OCI-M2 (cell line): Measurements from ENCODE around the gene NPTX1.

Source experiments
- DNase-seq: peaks from one replicate; lab custom pipeline; 2025; ENCODE audit not compliant: unreplicated experiment; lab: John Stamatoyannopoulos, UW

Gene NPTX1

DNA sequence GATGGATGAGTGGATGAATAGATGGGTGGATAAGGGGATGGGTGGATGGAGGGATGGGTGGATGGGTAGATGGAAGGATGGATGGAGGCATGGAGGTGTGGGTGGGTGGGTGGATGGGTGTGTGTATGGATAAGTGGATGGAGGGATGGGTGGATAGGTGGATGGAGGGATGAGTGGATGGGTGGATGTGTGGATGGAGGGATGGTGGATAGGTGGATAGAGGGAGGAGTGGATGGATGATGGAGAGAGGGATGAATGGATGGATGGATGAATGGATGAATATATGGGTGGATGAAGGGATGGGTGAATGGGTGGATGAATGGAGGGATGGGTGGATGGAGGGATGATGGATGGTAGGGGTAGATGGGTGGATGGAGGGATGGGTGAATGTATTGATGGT lies 27.5 kb upstream of the NPTX1 start:
- DNase-seq, result no peak

DNA sequence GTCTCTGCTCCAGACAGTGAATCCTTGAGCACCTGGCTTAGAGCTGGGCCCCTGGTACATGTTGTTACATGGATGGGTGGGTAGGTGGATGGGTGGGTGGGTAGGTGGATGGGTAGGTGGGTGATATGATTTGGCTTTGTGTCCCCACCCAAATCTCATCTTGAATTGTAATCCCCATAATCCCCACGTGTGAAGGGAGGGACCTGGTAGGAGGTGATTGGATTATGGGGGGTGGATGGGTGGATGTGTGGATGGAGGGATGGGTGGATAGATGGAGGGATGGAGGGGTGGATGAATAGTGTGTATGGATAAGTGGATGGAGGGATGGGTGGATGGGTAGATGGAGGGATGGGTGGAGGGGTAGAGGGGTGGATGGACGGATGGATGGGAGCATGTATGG lies 26.6 kb upstream of the NPTX1 start:
- no peak for DNase-seq

DNA sequence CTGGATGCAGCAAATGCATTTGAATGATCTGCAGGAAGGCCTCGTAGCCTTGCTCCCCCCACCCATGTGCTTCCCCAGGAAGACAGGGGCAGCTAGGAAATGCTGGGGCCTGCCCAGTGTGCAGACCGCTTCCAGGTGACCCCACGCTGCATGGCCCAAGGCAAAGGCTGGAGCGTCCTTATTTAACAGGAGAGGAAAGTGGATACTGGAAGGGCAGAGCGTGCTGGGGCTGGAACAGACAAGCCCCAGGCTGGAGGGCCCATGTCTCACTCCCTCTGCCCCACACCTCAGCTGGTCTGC lies 26.1 kb upstream of the NPTX1 start:
- DNase-seq, result no peak

DNA sequence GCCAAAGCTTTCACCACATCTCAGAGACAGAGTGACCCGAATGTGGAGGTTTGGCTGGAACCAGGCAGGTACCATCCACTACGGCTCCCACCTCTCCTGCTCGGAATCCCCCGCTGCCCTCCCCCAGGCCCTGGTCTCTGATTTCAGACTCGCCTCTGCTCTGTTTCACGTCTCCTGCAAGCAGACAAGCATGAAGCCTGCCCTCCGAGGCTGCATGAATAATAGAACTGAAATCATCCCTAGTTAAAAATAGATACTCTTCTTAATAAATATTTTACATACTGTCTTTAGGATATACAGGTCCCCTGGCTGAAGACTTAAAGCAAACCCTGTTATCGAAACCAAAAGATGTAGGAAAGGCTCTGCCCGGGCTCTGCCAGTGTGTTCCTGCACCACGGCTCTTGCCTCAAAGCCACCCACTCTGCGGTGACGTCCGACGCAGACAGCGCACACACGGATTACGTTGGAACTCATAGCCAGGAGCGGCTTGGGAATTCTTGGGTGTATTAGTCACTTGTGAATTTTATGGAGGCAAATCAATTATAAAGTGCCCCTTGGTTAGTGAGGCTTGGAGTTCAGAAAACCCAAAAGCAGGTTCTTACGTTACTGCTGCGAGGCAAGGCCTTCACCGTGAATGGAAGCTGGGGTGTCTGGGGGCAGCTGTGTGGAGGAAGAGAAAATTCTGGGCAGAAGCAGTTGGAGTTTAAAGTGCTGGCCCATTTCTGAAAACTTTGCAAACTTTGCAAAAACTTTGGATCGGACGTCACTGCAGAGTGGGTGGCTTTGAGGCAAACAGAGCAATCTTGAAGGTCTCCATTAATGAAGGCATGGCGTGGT lies 25.6 kb upstream of the NPTX1 start:
- DNase-seq, result no peak

DNA sequence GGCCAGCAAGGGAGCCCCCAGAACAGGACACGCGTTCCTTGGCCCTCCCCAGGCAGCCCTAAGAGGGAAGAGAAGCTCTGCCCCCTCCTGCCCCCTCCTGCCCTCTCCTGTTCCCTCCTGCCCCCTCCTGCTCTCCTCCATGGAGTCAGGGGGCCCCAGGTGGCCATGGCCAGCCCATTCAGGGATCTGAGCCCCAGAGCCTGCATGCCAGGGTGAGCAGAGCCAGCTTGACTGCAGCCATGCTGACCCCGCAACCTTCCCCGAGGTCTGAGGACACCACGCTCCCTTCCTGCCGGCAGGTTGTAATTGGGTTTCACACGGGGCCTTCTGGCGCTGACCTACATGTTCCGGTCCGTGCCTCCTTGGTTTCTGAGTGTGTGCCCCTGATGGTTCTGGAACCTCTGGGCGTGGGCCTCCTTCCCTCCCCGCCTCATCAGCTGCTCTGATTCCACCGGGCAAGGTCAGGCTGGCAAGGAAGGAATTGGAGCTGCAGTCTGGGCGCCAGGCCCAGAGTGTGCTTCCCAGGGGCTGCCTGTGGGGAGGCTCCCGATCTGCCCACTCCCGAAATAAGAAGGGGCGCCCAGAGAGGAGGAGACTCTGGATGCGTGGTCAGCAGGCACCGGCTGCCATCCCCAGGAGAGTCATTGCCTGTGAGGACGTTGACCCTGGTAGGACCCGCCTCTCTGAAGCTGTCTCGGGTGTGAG lies 23.7 kb upstream of the NPTX1 start:
- DNase-seq, result no peak

DNA sequence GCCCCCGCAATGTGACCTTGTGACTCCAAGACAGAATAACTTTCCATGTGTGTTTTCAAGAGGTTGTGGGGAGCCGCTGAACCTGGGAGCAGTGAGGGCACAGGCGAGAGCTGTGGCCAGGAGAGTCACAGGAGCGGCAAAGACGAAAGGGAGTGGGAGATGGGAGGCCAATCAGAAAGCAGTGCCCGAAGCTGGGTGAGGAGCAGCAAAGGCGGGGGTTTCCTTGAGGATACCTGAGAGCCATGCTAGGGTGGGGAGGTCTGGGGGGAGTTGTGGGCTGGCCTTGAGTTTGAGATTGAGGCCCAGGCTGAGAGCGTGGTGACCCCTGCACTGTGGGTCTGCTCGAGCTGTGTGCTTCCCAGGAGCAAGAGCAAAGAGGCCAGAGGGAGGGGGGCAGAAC lies 23.2 kb upstream of the NPTX1 start:
- DNase-seq, result no peak

DNA sequence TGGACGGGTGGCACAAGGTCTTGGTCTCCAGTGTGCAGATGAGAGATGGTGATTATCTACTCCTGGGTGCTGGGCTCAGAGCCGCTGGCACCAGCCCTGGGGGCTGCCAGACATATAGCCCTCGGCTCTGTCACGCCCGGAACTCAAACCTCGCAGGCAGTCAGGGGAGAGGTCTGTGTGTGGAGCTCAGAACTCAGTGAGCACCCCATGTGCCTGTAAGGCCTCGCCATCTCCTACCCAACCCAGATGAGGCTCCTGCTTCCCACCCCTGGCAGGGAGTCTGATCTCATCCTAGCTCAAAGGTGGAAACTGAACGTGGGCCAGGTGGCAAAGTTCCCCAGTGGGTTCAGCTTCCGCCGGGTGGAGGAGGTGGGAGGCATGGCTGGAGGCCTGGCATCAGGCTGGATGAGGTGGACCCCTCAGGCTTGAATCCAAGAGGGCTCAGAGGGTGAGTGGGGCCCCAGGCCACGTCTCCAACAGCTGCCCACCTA lies 22.6 kb upstream of the NPTX1 start:
- DNase-seq, result no peak

DNA sequence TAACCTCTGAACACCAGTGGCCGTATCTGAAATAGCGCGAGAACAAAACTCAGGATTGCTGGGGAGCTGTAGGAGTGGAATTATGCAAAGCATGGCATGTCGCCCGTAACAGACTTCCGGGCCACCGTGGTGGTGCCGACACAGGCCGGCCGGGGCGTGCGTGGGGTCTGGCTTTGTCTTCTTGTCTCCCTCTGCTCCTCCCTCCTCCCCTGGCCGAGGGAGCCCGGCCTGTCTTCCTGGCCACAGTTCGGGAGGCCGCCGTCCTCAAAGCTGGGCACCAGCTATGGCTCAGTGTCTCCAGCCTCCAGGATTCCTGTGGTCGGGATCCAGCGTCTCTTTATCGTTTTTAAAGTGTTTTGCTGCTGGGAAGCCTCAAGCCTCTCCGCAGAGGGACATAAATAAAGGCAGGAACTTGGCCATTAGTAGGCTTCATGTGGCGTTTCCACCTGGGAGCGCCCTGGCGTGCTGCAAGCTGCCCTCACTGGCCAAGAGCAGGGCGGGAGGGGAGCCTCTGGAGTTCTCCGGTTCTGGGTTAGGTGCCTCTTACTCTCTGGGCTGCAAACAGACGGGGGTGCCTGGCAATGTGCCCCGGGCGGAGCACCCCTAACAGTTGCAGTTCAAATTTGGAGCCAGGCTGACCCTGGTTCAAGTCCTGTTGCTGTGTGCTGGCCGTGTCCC lies 22.0 kb upstream of the NPTX1 start:
- no peak for DNase-seq

DNA sequence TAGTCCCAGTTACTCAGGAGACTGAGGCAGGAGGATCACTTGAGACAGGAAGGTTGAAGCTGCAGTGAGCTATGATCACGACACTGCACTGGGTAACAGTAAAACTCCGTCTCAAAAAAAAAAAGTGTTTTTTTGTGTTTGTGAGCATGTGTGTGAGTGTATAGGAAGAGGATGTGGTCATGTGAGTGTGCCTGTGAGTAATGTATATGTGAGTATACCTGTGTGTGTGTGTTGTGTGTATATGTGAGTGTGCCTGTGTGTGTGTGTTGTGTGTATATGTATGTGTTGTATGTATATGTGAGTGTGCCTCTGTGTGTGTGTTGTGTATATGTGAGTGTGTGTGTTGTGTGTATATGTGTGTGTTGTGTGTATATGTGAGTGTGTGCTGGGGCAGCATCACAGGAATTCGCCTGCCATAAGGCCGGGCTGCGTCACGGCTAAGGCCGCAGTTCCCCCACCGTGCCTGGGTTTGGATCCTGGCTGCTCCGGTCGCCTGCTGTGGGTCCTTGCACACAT lies 21.4 kb upstream of the NPTX1 start:
- DNase-seq, result no peak

DNA sequence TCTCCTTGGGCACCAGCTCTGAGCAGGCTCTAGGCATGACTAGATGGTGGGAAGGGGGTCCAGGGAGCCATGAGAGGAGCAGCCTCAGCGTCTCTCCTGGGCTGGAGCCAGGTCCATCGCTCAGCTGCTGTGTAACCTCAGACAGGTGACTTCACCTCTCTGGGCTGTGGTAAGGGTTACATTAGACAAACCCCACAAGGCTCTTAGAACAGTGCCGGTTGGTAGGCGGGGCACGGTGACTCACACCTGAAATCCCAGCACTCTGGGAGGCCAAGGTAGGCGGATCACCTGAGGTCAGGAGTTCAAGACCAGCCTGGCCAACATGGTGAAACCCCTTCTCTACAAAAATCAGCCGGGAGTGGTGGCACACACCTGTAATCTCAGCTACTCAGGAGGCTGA lies 18.1 kb upstream of the NPTX1 start:
- no peak for DNase-seq

DNA sequence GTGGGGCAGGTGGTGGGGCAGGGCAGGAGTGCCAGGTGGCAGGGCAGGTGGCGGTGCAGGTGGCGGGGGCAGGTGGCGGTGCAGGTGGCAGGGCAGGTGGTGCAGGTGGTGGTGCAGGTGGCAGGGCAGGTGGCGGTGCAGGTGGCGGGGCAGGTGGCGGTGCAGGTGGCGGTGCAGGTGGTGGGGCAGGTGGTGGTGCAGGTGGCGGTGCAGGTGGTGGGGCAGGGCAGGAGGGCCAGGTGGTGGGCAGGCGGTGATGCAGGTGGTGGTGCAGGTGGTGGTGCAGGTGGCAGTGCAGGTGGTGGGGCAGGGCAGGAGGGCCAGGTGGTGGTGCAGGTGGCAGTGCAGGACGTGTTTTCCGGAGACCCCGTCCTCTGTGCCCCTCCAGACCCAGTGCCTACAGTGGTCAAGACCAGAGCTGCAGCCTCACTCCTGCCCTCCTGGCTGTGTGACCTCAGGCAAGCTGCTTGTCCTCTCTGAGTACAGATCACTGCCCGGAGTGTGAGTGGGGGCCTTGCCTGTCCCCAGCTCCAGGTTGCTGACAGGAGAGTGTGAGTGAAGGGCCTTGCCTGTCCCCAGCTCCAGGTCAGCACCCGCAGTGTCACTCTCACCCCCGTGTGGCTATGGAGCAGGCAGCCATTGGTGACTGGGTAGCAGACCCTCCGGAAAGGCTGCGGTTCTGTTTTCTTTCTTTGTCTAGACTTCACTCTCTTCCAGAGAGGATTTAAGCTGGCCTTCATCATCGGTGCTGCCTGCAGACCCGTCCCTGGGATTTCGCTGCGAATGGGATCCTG lies 16.1 kb upstream of the NPTX1 start:
- no peak for DNase-seq

DNA sequence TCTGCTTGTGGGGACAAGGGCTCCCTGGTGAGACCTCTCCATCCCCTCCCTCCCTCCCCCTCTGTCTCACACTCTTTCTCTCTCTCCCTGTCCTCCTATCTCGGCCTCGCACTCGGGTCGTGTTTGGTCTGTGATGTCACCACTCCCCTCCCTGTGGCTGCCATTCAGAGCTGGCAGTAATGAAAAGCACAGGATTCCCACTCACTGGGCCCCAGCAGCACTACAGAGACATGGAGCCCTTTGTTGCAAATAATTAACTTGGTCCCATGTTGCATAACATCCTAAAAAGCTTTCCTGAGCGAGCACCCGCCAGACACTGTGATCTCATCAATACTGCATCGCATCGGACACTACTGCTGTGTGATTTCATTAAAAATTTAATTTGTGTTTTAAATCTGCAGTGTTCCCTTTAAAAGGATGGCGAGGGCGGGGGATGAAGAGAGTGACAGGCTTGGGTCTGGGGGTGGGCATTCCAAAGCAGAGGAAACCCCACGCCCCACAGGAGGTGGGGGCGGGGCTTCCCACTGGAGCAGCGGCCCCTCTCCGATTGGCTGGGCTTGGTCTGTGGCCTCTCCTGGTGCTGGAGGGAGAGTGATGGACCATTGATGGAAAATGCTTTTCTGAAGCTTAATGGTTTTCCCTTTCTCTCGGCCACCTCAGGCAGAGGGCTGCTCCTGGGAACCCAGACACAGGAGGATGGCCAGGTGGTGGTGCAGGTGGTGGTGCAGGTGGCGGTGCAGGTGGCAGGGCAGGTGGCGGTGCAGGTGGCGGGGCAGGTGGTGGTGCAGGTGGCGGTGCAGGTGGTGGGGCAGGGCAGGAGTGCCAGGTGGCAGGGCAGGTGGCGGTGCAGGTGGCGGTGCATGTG lies 15.3 kb upstream of the NPTX1 start:
- DNase-seq, result no peak

DNA sequence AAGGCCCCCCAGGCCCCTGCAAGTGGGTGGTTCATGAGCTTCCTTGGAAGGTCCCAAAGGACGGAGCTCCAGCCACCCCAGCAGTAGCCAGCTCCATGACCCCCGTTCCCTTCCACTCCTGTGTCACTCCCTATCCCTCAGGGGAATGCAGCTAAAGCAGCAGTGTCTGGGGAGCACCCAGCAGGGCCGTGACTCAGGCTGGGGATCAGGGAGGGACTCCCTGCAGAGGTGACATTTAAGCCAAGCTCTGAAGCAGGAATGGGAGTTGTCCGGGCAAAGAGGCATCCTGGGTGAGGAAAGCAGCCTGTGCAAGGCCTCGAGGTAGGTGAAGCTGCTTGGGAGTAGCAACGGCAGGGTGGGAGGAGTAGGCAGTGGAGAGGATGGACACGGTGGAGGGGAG lies 11.1 kb upstream of the NPTX1 start:
- DNase-seq, result no peak

DNA sequence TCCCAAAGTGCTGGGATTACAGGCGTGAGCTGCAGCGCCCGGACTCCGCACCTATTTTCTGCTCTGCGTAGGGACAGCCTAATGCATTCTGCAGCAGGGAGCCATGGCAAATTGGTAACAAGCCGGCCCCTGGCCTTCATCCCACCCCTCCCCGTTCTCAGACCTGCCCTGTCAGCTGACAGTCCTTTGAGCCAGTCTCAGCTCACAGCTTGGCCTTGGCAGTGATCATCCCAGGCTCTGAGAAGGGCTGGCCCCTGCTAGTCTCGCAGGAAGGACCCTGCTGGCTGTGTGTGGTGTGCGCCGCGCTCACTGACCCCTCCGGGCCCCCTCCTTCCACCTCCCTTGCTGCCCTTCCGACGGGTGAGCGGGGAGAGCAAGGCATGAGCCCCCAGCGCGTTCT lies 10.3 kb upstream of the NPTX1 start:
- DNase-seq, result no peak

DNA sequence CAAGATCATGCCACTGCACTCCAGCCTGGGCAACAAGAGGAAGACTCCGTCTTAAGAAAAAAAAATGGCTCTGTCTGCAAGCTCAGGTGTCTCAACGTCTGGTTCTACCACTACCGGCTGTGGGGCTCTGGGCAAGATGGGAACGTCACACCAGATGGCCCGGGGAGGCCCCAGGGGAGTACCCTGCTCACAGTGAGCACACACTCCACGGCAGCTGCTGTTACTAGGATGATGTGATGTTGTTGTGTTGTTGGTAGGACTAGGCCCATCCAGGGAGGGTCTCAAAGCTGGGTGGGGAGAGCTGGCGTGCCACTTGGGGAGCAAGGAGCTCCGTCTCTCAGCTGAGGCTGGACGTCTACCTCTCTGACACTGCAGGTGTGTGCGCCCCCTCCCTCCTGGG lies 9.4 kb upstream of the NPTX1 start:
- DNase-seq, result no peak

DNA sequence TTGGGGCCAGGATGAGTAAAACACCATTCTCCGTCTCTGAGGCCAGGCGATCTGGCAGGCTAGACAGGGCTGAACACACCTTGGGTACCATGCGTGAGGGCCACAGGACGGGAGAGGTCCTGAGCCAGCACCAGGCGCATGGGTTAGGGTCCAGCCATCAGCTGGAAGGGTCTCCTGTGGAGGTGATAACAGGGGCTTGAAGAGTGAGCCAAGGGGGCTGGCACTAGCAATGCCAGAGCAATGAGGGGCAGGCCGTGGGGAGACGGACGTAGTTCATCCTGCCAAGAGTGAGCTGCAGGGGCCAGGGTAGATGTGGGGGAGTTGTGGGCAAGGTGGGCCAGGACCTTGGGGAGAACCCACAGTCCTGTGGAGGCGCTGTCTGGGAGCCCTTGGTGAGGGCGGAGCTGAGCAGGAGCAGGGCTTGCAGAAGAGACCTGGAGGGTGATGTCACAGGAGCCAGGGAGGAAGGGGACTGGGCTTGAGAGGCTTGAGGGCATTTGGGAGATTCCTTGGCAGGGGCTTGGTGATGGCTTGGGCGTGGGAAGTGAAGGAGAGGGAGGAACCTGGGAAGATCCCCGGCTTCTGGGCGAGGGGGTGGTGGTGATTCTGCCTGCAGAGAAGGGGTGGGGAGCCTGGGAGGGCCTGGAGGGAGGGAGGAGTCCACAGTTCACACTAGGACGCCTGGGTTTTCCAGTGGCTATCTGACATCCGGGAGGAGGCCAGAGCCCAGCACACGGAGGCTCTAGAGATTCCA lies 6.3 kb upstream of the NPTX1 start:
- DNase-seq, result no peak

DNA sequence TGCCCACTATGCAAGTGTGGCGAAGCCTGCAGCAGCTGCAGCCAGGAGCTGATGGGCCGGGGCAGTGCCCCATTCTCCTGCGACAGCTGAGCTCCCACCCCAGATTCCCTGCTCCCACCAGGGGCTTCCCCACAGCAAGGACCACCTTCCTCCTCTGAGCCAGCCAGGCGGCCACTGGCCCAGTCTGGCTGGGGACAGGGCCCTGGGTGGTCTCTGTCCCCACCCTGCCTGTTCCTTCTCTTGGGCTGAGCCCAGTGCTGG lies 5.6 kb upstream of the NPTX1 start:
- no peak for DNase-seq

DNA sequence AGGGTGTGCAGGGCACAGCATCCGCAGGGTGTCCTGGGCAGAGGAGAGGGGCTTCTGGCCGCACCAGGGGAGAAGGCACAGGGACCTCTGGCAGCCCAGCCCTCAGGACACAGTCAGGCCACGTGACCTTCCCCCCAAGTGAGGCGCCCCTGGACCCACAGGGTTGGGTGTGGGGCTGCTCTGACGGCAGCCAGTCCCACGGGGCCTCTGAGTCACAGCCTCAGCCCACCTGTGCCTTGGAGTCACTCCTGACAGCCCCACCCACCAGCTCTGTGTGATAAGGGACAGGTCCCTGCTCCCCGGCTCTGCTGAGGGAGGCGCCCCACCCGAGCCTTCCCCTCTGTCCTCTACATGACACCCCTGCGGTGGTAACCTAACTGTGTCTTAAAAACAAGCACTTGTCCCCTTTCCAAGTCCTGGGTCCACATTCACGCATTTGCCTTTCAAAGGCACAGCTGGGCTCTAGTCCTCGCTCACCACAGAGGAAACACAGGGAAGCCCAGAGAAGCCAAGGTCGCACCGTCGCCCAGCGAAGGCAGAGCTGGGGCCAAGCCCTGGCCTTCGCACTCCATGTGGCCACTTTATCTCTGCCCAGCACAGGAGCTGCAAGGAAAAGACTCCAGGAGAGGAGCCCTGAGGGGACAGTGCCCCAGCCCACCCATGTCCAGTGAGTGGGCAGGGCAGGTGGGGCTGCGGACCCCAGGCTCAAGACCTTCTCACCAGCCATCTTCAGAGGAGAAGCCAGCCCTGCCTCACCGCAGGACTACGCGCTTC lies 5.1 kb upstream of the NPTX1 start:
- DNase-seq, result no peak

DNA sequence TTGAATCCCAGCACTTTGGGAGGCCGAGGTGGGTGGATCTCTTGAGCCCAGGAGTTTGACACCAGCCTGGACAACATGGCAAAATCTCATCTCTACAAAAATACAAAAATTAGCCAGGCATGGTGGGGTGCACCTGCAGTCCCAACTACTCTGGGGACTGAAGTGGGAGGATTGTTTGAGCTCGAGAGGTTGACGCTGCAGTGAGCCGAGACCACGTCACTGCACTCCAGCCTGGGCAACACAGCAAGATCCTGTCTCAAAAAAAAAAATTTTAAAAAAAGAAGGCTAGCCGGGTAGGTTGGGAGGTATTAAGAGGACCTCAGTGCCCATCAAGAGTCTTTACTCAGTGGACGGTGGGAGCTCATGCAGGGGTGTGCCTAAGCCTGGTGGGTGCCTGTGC lies 3.8 kb upstream of the NPTX1 start:
- no peak for DNase-seq
